ENCODE data around the gene CEP44.
"Not testable (repeated sequence)": the region's sequence is repeated elsewhere in the genome, so short reads cannot be mapped to it uniquely, and the experiment has no call there.

Gene CEP44

DNA sequence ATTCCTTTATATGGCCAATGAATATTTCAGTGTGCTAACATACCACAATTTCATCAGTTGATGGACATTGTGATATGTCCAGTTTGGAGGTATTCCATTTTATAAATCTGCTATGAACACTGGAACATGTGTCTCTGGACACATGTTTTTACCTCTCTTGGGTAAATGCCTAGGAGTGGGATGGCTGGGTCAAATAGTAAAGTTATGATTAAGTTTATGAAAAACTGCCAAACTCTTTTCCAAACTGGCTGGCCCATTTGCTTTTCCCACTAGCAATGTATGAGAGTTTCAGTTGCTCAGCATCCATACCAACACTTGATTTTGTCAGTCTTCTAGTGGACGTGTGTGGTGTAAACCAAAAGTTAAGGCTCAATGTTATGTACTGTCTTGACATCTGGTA is 40.5 kb downstream of the CEP44 start:
- DNase-seq (ENCODE audit: low read depth): no peak

DNA sequence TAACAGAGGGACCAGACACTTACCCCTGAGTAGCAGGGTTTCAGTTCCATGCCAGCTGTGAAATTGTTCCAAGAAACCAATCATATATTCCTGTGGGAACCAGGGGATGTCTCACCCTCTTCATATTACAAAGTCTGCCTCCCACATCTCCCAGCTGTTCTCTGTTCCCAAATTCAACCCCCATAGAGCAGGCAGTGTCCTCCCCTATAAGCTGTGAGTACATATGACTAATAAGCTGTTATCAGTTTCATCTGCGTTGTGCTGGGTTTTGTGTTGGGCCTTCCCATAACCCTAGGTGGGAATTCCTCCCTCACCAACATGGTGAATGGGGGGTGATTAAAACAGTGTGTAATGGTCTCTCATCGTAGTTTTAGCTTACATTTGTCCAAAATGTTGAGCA is 41.0 kb downstream of the CEP44 start:
- DNase-seq (ENCODE audit: low read depth): peak; percentile 19

DNA sequence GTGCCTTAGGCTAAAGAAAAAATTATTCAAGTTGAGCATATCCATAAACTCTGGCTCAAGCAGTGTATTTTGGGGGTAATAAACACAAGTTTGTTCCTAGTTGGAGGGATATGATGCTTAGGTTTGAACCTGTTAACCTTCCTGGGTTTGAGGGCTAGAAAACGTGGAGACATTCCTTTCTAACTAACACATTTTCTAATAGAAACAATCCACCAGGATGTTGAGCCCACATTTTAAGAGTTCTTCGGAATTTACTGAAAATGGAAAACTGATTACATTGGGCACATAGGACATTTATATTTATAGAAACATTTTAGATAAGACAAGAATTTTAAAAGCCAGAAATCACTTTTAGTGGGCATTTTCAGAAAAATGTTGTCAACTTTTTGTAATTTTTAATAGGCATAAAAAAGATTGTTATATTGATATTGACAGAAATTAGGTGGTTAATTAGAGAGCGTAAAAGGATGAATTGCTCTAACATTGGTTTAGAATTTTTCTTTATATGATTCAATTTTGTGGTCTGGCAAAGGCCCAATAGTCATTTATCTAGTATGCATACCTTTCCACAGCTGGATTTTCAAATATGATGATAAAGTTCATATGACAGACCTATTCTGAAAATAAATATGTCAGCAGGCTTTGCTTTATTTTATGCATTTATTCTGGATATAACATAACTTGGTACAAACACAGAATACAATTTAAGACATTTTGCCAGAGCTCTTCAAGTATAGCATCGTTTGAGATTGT is 49.2 kb downstream of the CEP44 start:
- no peak for DNase-seq (ENCODE audit: low read depth)

DNA sequence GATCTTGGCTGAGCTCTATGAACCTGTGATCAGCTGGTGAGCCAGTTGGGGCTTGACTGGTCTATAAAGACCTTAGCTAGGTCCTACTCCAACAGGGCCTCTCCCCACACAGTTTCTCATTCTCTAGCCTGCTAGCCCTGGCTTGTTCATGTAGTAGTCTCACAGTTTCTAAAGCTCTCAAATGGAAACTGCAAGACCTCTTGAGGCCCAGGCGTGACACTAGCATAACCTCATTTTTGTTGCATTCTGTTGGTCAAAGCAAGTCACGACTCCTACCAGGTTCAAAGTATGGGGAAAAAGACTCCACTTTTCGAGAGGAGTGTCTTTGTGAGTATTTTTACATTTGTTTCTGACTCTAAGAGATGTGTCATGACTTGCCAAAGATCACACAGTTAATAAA is 50.9 kb downstream of the CEP44 start:
- DNase-seq (ENCODE audit: low read depth): no peak

DNA sequence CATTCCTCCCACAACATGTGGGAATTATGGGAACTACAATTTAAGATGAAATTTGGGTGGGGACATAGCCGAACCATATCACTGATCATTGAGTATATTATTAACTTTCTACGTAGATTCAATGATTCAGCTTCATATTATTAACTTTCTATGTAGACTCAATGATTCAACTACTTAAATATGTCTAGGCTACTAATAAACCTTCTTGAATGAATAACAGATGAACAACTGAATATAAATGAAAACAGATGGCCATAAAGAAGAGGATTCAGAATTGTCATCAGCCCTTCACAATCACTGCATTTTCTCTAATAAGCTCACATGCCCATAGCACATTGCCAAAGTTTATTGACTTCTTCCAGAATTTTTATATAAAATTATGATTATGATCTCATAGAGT is 57.0 kb downstream of the CEP44 start:
- DNase-seq (ENCODE audit: low read depth): peak; percentile 57

DNA sequence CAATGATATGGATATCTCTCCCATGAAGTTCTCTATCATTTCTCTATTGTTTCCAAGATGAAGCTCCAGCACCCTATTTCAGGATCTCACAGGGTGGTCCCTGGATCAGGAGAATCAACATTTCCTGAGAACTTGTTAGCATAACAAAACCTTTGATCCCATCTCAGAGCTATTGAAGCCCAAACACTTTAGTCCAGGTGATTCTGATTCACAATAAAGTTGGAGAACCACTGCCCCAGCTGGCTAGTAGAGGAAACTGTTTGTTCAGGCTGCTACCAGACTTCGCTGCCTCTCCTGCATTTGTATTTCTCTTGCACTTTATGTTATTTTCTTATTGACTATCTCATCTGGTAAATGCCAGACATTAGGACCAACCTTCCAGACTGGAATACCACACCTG is 65.4 kb downstream of the CEP44 start:
- no peak for DNase-seq (ENCODE audit: low read depth)

DNA sequence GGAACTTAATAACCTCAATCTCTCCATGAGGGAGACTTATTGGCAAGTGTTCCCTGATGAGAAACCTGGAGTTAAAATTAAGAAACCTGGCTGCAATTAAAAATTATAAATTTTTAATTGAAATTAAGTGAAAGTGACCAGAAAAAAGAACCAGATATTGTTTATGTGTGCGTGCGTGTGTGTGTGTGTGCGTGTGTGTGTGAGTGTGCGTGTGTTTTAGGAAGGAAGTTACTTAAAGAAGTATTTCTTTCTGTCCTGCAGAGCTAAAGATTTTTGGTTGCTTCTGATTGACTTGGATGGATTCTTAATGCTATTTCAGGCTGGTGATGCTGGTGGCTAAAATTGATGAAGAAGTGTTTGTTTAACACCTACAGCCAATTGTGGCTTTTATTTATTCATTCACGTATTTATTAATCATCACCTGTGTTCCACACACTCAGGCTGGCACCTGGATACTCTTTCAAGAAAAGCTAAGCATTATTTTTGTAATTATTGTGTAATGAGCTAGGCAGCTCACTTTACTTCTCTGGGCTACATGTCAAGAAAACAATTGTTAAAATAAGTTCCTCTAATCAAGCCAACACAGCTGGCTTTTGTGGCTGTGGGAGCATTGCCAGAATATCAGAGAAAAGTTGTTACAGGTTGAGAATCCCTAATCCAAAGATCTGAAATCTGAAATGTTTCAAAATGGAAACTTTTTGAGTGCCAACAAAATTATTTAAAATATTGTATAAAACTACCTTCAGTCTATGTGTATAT is 68.5 kb downstream of the CEP44 start:
- DNase-seq (ENCODE audit: low read depth): no peak

DNA sequence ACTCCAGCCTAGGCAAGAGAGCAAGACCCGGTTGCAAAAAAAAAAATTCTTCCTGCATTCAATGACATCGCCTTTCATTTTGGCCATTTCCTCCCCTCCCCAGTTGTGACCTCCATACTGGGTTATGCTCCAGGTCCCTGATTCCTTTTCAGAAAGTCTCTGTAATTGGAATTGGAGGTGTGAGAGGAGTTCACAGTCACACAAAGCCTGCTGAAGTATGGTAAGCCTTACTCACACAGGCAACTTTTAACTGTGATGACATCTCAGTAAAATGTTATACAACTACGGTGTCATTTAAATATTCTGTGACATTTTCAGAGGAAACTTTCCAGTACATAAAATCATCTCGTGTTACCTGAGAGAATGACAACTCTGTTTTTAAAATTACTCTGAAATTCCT is 73.6 kb downstream of the CEP44 start:
- no peak for DNase-seq (ENCODE audit: low read depth)

DNA sequence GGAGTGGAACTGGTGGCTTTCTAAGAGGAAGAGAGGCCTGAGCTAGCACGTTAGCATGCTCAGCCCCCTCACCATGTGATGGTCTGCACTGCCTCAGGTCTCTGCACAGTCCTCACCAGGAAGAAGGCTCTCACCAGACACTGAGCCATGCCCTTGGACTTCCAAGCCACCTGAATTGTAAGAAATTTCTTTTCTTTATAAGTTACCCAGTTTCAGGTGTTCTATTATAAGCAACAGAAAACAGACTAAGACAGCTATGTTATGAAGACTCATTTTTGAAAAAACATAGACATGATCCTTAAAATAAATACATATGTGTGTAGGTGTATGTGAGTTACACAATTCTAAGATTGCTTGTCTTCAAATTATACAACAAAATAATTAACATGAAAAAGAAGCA is 74.7 kb downstream of the CEP44 start:
- no peak for DNase-seq (ENCODE audit: low read depth)

DNA sequence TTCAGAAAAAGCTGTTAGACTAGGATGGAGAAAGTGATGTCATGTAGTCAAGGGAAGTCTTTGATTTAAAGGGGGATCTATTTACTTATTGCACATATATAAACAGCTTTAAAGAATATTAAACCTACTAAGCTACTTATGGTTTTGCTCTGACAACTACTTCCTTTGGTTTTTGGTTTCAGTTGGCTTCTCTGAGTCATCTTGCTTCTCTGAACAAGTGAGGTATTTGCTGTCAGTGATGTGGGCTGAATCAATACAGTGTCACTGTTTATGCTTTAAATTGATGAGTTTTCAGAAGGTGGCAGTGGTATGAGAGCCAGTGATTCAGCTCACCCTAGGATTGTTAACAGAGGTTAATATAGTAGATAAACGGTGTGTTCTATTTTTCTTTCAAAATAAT is 75.1 kb downstream of the CEP44 start:
- peak; percentile 25 for DNase-seq (ENCODE audit: low read depth)

DNA sequence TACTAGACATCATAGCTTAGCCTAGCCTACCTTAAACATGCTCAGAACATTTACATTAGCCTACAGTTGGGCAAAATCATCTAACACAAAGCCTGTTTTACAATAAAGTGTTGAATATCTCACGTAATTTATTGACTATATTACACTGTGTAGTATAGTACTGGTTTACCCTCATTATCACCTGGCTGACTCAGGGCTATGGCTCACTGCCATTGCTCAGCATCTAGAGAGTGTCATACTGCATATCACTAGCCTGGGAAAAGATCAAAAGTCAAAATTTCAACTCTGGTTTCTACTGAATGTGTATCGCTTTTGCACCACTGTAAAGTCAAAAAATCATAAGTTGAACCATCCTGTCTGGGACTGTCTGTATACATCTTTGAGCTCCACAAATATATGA is 78.6 kb downstream of the CEP44 start:
- no peak for DNase-seq (ENCODE audit: low read depth)

DNA sequence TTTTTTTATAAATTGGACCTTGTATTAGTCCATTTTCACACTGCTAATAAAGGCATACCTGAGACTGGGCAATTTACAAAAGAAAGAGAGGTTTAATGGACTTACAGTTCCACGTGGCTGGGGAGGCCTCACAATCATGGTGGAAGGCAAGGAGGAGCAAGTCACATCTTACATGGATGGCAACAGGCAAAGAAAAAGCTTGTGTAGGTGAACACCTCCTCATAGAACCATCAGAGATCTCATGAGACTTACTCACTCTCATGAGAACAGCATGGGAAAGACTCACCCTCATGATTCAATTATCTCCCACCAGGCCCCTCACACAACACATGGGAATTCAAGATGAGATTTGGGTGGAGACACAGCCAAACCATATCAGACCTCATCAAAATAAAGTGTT is 80.1 kb downstream of the CEP44 start:
- not testable (repeated sequence) for DNase-seq (ENCODE audit: low read depth)

DNA sequence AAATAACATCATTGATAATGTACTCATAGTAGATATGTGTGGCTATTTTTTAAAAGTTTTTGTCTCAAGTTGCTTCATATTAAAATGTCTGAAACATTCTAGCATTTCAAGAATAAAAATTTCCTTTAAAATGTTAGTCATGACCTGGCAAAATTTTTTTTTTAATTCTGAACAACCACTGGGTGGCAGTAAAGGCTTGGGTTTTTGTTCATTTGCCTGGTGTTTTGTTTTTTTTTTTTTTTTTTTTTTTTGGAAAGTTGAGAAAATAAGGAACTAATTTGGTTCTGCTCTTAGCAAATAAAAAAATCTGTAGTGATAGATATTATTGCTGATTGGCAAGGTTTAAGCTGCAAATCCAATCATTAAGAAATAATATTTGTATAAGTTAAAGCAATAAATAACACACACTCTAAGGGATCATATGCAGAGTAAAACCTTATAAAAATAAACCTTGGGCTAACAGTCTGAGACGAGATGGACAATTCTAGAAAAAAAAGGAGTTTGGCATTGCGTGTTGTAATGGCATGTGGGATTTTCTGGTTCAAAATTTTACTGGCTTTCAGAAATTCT is 81.4 kb downstream of the CEP44 start:
- peak; percentile 49 for DNase-seq (ENCODE audit: low read depth)

DNA sequence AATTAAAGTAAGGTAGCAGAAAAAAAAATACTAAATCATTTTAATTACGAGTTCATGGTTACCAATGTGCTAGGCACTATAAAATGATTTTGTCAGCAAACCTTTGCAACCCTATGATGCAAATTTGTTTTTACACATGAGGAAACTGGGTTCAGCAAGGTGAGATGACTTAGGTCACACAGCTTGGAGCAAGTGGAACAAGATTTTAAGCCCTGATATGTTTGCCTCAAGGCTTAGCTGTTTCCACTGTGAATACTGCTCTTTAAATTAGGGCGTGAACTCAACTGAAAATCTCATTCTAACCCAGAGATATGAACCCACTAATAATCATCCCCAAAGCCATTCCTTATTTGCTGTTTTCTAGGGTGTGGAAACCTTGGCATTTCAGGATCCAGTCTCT is 86.3 kb downstream of the CEP44 start:
- no peak for DNase-seq (ENCODE audit: low read depth)

DNA sequence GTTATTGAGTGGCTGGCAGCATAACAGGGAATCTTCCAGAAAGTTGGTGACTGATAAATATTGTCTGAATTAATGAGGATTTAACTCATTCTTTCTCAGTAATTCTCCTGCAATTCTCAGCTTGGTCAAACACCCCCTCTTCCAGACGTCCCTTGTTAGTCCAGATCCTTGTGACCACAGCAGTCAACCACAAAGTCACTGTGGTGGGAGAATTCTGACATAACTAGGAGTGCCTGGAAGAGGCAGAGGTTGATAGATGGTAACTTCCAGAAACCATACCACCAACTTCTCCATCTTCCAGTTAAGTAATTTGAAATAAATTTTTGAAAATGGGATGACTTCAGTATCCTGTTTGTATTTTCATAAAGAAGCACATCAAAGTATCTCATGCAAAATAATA is 90.1 kb downstream of the CEP44 start:
- no peak for DNase-seq (ENCODE audit: low read depth)

DNA sequence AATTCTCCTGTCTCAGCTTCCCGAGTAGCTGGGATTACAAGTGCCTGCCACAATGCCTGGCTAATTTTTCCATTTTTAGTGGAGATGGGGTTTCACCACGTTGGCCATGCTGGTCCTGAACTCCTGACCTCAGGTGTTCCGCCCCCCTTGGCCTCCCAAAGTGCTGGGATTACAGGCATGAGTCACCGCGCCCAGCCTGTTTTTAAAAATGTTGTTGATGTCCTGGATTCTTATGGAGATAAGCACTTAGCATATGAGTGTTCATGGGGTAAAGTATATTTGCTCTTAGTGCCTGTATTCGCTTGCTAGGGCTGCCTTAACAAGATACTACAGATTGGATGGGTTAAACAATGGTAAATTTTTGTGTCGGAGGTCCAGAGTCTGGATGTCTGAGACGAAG is 91.7 kb downstream of the CEP44 start:
- no peak for DNase-seq (ENCODE audit: low read depth)

DNA sequence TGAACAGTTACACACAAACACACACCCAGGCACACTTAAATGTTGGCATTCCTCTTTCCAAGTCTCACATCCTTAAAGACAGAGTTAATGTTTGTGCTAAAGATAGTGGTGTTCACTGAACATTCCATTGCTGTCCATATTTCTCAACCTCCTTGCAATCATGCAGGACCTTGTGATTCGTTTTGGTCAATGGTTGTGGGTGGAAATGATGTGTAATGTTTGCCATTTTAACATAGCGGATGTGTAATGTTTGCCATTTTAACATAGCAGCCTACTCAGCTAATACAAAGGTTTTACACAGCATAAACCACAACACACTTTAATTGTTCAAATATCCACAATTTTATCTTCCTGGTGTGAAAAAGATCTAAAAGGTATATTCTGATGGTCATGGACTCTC is 93.9 kb downstream of the CEP44 start:
- DNase-seq (ENCODE audit: low read depth): no peak

DNA sequence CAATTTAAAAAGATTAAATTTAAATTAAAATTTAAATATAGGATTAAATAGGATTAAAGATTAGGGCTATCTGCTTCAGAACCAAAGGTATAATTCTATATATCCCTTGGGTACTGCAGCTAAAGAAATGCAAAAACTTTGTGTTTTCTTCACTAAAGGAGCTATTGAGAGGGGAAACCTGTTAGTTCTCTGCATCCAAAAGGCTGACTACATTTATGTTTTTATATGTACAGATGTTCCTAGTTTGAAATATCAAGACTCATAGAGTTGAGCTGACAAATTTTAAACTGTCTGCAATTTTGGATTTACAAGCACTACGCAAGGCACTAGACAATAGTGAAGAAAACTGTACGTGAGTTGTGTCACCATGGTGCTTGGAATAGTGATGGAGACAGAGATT is 95.2 kb downstream of the CEP44 start:
- DNase-seq (ENCODE audit: low read depth): no peak

DNA sequence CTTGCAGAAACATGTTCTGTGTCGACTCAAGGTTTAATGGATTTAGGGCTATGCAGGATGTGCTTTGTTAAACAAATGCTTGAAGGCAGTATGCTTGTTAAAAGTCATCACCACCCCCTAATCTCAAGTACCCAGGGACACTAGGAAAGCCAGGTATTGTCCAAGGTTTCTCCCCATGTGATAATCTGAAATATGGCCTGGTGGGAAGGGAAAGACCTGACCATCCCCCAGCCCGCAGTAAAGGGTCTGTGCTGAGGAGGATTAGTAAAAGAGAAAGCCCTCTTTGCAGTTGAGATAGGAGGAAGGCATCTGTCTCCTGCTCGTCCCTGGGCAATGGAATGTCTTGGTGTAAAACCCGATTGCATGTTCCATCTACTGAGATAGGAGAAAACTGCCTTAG is 96.5 kb downstream of the CEP44 start:
- DNase-seq (ENCODE audit: low read depth): not testable (repeated sequence)

DNA sequence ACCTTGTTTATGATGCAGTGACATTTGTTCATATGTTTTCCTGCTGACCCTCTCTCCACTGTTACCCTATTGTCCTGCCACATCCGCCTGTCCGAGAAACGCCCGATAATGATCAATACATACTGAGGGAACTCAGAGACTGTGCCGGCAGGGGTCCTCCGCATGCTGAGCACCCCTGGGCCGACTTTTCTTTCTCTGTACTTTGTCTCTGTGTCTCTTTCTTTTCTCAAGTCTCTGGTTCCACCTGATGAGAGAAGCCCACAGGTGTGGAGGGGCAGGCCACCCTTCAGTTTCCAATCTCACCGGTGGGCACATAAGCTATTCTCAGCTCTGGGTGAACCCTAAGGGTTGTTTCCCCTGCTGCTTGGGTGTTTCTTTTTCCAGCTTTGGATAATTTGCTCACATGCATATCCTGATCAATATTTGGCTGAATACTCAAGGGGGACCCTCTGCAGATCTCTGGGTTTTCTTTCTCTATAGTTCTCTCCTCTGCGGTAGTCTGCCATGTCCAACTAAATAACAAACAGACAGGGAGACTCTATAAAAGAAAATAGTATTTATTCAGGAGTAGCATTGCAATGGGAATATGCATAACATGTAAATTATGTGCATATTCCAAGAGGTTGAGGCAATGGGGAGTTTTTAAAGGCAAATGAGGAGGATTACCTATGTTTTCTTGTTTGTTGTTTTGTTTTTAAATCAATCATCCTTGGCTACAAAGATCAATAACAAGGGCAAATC is 97.2 kb downstream of the CEP44 start:
- DNase-seq (ENCODE audit: low read depth): no peak

DNA sequence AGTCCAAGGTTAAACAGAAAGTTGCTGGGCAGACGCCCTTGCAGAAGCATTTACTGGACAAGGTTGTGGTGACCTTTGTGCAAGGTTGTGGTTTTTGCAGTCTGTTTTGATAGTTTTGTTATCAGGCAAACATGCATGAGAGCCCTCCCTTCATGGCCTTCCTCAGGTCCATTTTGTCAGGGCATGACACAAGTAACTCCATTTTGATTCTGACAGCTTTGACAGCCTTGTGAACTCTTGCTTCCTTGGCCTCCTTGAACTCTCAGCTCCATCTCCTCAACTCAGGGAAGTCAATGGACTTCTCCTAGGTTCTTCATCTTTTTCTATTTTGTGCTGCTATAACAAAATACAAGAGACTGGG is 97.7 kb downstream of the CEP44 start:
- DNase-seq (ENCODE audit: low read depth): no peak
